SU-DHL-6 (cell line): Measurements from ENCODE around the gene LAMA3.

ENCODE experiments used
- CTCF ChIP-seq: fragments of 200-600 bp; sonication (generic); IDR thresholded peaks from one replicate; pipeline ENCODE4 v1.5.1; 2017; ENCODE audit warnings: antibody characterized with exemption, mild to moderate bottlenecking, low read length, moderate library complexity; ENCODE audit not compliant: insufficient read depth, poor library complexity, severe bottlenecking
- EZH2phosphoT487 ChIP-seq: fragments of 200-600 bp; sonication (generic), shearing (Covaris generic); conservative IDR thresholded peaks from 2 replicates; pipeline ENCODE4 v1.6.1; 2018; ENCODE audit warnings: mild to moderate bottlenecking, antibody characterized with exemption, low read length, moderate library complexity, mixed read lengths

- no peak for TF ChIP-seq CTCF
- no peak for TF ChIP-seq EZH2phosphoT487
These were observed 137.8 kb downstream of the LAMA3 start for GRCh38 chr18:23826850-23827620.
